HG02852 (cell line): ENCODE measurements around the gene PYCARD.
"Not testable (repeated sequence)": the region's sequence is repeated elsewhere in the genome, so short reads cannot be mapped to it uniquely, and the experiment has no call there.

Source experiments
- ATAC-seq: cut with Tn5 transposase; IDR thresholded peaks from one replicate; pipeline ENCODE4 v1.9.1; 2021; ENCODE audit warnings: mild to moderate bottlenecking, moderate library complexity; ENCODE audit not compliant: unreplicated experiment

Gene PYCARD

GRCh38 chr16:31215287-31216162 lies 13.0 kb upstream of the PYCARD start:
- ATAC-seq: no peak

- no peak for ATAC-seq
Measured at GRCh38 chr16:31214708-31215286, 12.2 kb upstream of the PYCARD start.

GRCh38 chr16:31213877-31214707 lies 11.5 kb upstream of the PYCARD start, which contains the start of gene TRIM72:
TSS of gene TRIM72 (plus strand) at chr16:31214119. CDS start at chr16:31214739, 620 bp downstream.
- ATAC-seq: no peak

- ATAC-seq: no peak
Measured at GRCh38 chr16:31213342-31213741, 10.8 kb upstream of the PYCARD start.

- no peak for ATAC-seq
Measured at GRCh38 chr16:31206776-31207175, 4.2 kb upstream of the PYCARD start.

GRCh38 chr16:31204871-31205666 lies 2.5 kb upstream of the PYCARD start:
- no peak for ATAC-seq

GRCh38 chr16:31201582-31202413 lies 762 bp downstream of the PYCARD start:
- peak; percentile 59 for ATAC-seq

GRCh38 chr16:31200821-31201568 lies 1.6 kb downstream of the PYCARD start:
- ATAC-seq: no peak

GRCh38 chr16:31200111-31200510 lies 2.4 kb downstream of the PYCARD start:
- ATAC-seq: not testable (repeated sequence)

- ATAC-seq: no peak
Measured at GRCh38 chr16:31199430-31200041, 3.0 kb downstream of the PYCARD start.

- no peak for ATAC-seq
Measured at GRCh38 chr16:31198207-31198882, 4.2 kb downstream of the PYCARD start.

- ATAC-seq: no peak
Measured at GRCh38 chr16:31196324-31197088, 6.1 kb downstream of the PYCARD start.

GRCh38 chr16:31195861-31196260 lies 6.7 kb downstream of the PYCARD start:
- ATAC-seq: not testable (repeated sequence)

GRCh38 chr16:31194898-31195297 lies 7.7 kb downstream of the PYCARD start:
- no peak for ATAC-seq

- no peak for ATAC-seq
Measured at GRCh38 chr16:31193874-31194273, 8.7 kb downstream of the PYCARD start.

- ATAC-seq: no peak
Measured at GRCh38 chr16:31192856-31193642, 9.5 kb downstream of the PYCARD start.
